ENCODE results near the gene AMELY. TPM values are rescaled to one million over a fixed set of nuclear protein-coding genes. Genes with fewer than 3 reads are reported as not detected.
"Not testable (repeated sequence)": the region's sequence is repeated elsewhere in the genome, so short reads cannot be mapped to it uniquely, and the experiment has no call there.

AMELY gene, protein sequence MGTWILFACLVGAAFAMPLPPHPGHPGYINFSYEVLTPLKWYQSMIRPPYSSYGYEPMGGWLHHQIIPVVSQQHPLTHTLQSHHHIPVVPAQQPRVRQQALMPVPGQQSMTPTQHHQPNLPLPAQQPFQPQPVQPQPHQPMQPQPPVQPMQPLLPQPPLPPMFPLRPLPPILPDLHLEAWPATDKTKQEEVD
- polyA plus RNA-seq (ENCODE audit: insufficient read length in 12 of 12), result not detected
- long read RNA-seq, donor 1, result 0 reads
- long read RNA-seq, donor 2, result 0 reads
- long read RNA-seq, donor 3, result 0 reads
- long read RNA-seq, donor 4, result 0 reads
- long read RNA-seq, donor 5, result 0 reads
- long read RNA-seq, donor 6, result 0 reads
- long read RNA-seq, donor 7, result 0 reads
- long read RNA-seq, donor 8, result 0 reads
- long read RNA-seq, donor 9, result 0 reads
- long read RNA-seq, donor 10, result 0 reads
- long read RNA-seq, donor 11, result 0 reads

DNA sequence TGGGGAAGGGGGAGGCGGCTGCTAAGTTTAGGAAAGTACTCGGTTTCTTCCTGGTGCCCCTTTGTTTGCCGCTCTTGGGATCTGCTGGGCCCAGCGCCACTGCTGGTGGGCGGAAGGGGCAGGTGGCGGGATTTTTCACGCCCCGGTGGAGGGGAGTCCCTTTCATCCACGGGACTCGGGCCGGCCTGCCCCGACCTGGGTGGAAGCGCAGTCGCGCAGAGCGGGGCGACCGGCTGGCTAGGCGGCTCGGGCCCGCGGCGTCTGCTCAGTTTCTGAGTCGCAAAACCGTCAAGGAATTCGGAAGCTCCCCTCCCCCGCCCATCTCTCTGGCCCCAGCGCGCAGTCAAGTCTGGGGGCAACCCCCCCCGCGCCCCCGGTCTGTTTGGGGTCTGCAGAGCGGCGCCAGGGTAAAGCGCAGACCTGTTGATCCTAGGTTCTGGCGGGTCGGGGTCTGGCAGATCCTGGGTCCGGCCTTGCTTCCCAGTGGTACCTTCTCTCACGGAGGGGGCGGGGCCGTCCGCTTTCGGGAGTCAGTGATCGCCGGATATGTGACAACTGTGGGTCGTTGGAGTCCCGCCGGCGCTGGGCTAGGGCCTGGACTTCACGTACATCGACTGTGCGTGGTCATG is at the start of gene AMELY:
TSS of gene AMELY (minus strand) at position 500 of the 629 bp plus-strand sequence. CDS start 39,144 bp downstream, outside the sequence.
- no peak for DNase-seq

DNA sequence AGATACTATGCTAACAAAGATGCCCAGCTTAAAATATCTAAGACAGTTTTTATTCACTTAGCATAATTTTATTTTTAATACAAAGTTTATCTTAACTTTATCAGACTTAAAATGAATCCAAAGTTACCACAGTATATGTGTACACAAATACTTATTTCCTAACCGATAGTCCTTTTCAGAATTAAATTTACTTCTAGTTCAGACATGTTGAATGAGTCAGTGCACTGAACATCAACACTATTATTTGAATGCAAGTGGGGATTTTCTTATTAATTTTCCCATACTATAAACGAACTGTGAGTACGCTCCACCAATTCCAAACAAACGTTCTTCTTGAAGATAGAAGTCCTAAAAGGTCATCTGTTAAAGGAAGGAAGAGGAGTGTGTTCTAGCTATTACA is 38.4 kb upstream of the AMELY start:
- DNase-seq, result no peak

DNA sequence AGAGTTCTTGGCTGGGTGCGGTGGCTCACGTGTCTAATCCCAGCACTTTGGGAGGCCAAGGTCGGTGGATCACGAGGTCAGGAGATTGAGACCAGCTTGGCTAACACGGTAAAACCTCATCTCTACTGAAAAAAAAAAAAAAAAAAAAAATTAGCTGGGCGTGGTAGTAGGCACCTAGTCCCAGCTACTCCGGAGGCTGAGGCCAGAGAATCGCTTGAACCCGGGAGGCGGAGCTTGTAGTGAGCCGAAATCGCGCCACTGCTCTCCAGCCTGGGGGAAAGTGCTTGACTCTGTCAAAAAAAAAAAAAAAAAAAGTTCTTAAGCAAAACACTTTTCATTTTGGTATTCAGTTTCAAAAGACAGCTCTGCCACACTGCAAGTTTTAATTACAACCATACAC is 36.8 kb upstream of the AMELY start:
- no peak for DNase-seq

DNA sequence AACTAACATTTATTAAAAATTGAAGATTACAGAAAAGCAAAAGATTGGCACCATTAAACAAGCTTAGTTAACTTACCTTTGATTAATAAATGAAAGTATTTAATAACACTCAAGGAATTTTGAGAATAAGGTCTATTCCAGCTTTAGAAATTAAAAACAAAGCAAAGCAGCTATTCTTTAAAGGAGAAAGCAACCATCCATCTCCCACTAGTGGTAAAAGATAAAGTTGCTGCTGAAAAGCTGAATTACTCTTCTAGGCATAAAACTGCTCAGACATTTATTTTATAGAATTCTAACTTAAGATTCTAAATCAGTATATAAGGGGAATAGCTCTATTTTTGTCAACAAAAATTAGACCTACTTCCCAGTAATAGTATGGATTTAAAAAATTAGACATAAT is 36.1 kb upstream of the AMELY start:
- no peak for DNase-seq

DNA sequence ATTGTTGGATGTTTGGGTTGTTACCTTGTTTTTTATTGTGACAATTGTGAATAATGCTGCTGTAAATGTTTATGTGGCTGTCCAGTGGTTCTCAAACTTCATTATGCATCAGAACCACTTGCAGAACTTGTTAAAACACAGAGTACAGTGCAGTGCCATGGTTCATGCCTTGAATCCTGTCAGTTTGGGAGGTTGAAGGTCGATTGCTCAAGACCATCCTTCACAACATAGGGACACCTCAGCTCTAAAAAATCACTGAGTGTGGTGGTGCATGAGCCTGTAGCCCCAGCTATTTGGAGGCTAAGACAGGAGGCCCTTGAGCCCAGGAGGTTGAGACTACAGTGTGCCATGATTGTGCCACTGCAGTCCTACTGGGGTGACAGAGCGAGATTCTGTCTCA is 23.9 kb upstream of the AMELY start:
- DNase-seq, result no peak

DNA sequence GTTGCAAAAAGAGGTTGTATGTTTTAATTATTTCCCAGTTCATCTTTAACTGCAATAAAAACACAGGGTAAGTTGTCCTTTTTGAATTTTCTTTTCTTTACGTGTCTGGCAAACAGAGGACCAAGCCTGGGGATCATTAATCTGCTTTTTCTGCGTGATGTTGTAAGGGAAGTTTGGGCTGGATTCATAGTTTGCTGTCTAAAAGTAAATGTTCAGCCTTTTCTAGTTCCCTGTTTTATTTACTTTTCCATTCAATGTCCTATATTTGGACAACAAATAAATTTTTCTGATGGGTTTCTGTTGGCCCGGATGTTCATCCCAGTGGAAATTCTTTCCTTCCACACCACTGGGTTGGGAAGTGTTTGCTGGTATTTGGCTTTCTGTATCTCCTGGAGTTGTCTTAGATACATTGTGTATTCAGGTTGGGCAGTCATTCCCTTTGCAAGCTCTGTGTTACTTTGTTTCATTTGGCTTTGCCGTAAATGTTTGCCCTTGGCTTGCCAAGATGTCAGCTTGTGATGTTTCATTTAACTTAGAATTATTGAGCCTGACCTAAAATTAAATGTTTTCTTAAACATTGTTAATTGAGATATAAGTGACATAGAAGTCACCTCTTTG is 20.3 kb upstream of the AMELY start:
- no peak for DNase-seq

DNA sequence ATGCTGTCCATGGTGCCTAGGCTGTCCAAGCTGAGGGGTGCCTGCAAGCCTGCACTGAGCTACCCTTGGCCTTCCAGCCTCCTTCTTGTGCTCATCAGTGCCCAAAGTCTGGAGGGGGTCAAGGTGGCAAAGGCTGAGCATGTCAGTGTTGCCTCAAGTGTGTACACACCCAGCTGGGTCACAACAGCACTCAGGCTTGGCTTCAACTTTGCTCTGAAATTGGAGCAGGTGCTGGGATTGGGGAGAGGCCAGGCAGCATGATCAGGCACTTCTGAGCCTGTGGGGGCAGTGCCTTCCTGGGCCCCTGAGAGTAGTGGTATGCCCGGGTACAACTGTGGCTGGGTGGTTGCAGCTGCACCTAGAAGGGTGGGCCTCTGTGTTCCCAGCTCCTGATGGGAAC is 17.7 kb upstream of the AMELY start:
- no peak for DNase-seq

DNA sequence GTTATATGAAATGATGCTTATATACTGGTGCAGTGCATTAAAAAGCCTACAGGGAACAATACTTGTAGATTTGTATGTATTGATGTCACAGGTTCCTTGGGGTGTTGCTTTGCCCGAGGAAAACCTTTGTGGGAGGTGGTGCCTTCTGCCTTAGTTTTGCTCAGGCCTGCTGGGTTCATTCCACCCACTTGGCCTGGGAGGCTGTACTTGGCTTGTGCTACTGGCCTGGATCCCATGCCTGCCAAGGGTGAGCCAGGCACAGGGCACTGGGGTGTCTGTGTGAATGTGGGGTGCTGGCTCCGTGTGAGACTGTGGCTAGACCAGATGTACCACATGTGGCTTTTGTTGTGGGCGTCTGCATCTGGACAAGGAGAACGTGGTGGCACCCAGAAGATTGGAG is 16.7 kb upstream of the AMELY start:
- no peak for DNase-seq

DNA sequence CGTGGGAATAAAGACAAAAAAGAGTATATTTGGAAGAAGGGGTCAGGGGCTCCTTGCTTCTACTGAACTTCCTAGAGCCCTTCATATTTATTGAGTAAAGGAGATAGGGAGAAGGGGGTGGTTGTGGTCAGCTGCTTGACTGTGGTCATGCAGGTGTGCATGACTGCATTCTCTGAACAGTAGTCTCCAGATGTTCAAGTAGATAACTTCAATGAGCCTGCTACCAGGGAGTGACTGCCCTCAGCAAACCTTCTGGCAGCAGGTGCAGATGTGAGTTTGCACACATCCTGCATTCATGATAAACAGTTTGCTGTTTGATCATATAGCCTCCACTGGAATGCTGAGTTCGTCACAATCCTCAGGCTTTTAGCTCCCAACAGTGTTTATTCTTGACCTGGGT is 9.5 kb upstream of the AMELY start:
- DNase-seq, result no peak

DNA sequence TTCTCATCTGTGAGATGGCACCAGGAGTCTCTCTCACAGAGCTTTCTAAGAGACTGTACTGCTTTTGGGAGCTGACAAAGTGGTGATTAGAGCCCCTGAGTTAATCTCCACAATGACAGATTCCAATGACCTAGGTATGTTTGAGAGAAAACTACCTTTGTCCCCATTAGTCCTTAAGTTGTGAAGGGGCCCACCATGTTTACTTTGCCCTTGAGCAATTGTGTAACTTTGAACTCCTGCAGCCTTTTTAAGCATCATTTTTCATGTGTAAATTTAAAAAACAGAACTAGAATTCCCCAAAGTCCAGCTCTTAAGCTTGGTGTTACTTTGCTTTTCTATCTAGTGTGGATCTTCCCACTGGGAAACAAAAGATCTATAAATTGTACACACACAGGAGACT is 1.8 kb upstream of the AMELY start:
- DNase-seq, result no peak

DNA sequence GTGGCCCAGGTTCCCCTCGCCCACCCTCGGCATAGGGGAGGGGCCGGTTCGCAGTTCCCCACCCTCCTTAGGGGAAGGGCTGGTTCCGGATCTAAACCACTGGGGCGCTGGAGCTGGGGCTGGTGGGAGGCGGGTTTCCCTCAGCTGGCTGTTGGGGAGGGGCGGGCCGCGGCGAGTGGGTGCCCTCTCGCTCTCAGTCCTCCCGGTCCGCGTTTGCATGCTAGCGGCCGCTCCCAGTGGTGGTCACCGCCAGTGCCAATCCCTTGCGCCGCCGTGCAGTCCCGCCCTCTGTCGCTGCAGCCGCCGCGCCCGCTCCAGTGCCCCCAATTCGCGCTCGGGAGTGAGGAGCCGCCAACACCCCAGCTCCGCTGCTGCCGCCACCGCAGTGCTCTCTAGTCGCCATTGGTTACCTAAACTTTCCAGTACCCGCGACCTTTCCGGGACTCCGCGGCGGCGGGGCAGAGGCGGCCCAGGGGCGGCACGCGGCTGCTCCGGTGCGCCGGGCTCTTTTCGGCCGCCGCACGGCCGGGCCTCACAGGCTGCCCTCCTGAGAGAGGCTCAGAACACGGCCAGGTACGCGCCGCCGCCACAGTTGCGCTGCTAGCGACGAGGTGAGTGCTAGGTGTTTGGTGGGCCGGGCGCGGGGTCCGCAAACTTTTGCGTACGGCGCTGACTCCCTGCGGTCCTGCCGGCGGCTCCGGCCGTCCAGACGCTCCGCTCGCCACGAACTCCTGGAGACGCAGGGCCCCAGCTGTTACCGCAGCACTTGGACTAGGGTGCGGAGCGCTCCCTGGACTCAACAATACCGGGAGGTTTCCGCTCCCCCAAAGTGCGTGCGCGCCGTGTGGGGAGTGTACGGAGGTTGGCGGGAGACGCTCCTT is 940 bp downstream of the AMELY start, which contains the start of gene TBL1Y:
TSS of gene TBL1Y (plus strand) at position 326 of the 881 bp plus-strand sequence. CDS start 114,388 bp downstream, outside the sequence.
- DNase-seq, result no peak

DNA sequence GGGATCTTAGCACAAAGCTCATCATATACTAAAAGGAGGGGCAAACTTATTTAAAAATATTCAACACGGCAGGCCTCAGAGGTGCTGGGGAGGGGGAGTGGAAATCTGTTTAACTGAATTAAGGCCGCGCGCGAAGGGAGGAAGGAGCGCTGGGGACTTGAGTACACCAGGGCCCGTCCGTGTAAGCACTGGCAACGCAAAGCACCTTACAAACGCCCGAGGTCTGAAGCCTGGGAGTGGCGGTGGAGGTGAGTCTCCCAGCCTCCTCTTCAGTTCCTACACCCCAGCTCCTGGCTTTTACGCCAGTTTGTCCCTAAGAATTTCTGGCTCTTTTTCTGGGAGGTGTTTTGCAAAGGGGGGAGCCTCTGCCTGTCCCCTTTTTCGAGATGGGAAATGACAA is 1.7 kb downstream of the AMELY start:
- no peak for DNase-seq

DNA sequence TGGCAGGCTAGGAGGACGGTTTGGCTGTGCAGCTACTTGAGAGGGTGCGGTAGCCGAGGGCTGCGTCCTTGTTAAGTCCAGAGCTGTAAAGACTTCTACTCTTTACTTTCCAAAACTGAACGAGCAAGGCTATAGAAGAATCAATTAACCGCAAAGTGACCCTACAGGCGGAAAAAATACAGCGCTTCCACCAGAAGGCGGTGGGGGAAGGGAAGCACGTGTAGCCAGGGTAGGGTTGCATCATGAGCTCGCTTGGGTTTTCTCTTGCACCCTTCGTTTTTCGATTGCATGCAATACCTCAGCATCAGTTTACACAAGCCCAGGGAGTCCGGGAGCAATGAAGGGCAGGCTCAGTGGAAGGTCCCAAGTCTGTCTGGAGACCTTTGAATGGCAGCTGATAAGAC is 2.4 kb downstream of the AMELY start:
- DNase-seq, result no peak

DNA sequence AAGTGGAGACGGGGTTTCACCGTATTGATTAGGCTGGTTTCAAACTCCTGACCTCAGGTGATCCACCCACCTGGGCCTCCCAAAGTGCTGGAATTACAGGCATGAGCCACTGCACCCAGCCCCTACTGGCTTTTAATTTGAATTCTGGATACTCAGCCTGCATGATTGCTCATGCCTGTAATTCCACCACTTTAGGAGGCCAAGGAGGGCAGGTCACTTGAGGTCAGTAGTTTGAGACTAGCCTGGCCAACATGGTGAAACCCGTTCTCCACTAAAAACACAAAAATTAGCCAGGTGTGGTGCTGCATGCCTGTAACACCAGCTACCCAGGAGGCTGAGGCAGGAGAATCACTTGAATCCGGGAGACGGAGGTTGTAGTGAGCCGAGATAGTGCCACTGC is 3.5 kb downstream of the AMELY start:
- DNase-seq, result not testable (repeated sequence)

DNA sequence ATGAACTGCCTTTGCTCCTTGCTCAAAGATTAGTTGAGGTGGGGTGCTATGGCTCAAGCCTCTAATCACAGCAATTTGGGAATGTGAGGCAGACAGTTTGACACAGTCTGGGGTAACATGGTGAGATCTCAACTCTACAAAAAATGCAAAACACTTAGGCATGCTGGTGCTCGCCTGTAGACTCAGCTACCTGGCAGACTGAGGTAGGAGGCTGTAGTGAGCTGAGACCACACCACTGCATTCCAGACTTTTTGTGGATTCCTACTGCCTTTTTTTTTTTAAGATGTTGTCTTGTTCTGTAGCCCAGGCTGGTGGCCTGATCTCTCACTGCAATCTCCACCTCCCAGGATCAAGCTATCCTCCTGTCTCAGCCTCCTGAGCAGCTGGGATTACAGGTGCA is 4.0 kb downstream of the AMELY start:
- DNase-seq, result no peak

DNA sequence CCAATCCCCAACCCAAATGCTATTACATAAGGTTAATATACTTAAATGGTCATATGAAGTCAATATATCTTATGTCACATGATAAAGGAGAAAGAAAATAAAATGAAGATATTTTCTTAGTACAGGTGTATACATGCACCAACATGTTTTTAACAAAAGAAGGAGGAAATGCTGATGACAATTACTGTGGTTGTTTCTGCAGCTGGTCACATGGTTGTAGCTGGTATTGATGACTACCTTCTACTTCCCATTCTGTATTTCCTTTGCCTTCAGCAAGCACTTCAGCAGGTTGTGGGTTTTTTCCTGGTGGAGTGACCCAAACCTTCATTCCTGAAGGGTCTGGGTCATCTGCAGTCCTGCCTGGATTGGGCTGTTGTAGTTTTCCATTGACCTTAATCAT is 9.4 kb downstream of the AMELY start:
- DNase-seq, result not testable (repeated sequence)

DNA sequence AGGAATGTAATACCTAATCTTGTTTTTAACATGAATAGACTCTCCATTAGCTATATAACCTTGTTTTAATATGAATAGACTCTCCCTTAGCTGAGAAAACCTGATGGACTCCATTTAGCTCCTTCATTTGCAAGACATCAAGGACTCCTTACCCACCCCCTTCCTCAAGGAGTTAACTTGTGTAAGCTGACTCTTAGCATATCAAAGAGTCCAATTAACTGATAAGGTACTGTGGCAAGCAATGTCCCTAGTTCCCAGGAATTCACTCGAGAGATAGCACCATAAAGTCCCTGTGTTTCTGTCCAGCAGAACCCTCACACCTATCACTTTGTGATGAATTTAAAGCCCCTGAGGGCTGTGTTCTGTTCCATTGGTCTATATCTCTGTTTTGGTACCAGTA is 16.3 kb downstream of the AMELY start:
- no peak for DNase-seq

DNA sequence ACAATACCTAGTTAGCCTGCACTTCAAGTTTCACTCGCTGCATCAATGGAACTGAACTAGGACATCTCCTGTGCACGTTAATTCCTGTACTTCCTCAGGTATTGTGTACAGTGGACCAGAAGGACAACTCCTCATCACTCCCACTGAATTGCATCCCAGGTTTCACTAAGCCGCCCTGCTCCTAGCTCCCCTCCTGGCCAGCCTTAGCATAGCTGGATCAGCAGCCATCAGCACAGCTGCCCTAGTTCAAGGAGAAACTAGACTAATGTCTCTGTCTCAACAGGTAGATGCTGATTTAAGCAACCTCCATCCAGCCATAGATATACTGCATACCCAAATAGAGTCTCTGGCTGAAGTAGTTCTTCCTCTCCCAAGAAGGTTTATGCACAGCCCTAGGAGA is 17.1 kb downstream of the AMELY start:
- no peak for DNase-seq

DNA sequence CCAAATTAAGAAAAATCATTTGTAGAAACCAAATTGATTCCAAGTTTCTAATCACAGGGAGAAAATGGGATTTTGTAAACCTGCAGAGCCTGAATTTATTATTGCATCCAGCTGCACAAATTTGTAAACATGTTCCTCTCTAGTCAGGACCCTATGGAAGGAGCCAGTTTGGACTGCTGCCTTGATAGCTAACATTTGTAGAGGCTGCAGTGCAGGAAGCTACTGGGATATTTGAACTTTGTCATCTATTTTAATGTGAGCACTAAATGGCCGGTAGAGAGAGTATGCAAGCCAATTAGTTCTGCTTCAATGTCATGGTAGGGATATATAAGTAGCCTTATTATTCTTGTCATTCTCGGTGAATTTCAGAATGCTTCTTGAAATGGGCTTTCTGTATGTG is 62.2 kb downstream of the AMELY start:
- DNase-seq, result no peak

DNA sequence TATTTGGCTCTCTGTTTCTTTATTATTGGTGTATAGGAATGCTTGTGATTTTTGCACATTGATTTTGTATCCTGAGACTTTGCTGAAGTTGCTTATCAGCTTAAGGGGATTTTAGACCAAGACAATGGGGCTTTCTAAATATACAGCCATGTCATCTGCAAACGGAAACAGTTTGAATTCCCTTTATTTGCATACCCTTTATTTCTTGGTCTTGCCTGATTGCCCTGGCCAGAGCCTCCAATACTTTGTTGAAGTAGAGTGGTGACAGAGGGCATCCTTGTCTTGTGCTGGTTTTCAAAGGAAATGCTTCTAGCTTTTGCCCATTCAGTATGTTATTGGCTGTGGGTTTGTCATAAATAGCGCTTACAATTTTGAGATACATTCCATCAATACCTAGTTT is 68.9 kb downstream of the AMELY start:
- not testable (repeated sequence) for DNase-seq
